Activated CD4-positive, alpha-beta T cell treated with anti-CD3 and anti-CD28 coated beads, Interleukin-10, Interleukin-2, amounts not matched to agents 100 ng/mL and 50 ng/mL, durations not matched to agents 16 hours and 8 hours (primary cell): ENCODE measurements around the gene TAF4B.
"Not testable (repeated sequence)": the region's sequence is repeated elsewhere in the genome, so short reads cannot be mapped to it uniquely, and the experiment has no call there.

Source experiments
- DNase-seq: peaks from one replicate; pipeline ENCODE4 v3.0.0-alpha.2; 2020

TAF4B gene, protein sequence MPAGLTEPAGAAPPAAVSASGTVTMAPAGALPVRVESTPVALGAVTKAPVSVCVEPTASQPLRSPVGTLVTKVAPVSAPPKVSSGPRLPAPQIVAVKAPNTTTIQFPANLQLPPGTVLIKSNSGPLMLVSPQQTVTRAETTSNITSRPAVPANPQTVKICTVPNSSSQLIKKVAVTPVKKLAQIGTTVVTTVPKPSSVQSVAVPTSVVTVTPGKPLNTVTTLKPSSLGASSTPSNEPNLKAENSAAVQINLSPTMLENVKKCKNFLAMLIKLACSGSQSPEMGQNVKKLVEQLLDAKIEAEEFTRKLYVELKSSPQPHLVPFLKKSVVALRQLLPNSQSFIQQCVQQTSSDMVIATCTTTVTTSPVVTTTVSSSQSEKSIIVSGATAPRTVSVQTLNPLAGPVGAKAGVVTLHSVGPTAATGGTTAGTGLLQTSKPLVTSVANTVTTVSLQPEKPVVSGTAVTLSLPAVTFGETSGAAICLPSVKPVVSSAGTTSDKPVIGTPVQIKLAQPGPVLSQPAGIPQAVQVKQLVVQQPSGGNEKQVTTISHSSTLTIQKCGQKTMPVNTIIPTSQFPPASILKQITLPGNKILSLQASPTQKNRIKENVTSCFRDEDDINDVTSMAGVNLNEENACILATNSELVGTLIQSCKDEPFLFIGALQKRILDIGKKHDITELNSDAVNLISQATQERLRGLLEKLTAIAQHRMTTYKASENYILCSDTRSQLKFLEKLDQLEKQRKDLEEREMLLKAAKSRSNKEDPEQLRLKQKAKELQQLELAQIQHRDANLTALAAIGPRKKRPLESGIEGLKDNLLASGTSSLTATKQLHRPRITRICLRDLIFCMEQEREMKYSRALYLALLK

DNA sequence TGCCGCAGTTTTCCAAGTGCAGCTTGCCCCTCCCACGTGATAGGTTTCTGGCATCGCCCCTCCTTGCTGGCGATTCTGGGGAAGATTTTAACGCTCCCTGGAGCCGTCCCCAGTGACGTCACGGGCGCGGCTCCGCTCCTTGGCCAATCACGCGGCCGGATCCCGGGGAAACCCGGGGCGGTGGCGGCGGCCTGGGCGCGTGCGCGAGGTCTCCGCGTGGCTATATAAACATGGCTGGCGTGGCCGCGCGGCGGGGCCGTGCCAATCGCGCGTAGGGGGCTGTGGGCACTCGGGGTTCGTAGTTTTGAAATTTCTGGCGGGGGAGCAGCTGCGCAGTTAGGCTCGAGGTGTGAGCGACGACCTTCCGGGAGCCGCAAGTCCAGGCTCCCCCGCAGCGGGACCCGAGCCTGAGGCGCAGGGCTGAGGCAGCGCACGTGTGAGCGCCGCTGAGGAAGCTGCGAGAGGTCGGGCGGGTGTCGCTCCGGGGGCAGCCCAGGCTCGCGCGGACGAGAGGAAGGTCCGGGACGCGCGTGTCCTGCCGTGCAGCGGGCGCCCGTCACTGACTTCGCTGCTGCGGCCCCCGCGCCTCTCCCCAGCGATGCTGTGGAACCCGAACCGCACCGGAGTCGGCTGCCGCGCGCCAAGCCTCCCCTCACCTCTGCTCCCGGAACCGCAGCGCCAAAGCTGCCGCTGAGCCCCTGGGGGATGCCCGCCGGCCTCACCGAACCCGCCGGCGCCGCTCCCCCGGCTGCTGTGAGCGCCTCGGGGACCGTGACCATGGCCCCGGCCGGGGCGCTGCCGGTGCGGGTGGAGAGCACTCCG lies at the start of gene TAF4B:
TSS of gene TAF4B (plus strand) at position 217 of the 822 bp plus-strand sequence. CDS start at position 706, 489 bp downstream.
- peak; percentile 97 for DNase-seq

DNA sequence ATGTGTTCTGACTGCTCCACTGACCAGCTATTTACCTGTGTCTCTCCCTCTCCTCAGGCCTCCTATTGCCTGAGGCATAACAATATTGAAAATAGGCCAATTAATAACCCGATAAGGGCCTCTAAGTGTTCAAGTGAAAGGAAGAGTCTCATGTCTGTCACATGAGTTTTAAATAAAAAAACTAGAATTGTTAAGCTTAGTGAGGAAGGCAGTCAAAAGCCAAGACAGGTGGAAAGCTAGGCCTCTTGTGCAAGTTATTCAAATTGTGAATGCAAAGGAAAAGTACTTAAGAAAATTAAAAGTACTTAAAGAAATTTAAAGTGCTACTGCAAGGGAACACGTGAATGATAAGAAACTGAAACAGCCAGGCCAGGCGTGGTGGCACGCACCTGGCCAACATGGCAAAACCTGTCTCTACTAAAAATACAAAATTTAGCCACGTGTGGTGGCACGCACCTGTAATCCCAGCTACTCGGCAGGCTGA lies 44.9 kb upstream of the TAF4B start:
- DNase-seq: no peak

DNA sequence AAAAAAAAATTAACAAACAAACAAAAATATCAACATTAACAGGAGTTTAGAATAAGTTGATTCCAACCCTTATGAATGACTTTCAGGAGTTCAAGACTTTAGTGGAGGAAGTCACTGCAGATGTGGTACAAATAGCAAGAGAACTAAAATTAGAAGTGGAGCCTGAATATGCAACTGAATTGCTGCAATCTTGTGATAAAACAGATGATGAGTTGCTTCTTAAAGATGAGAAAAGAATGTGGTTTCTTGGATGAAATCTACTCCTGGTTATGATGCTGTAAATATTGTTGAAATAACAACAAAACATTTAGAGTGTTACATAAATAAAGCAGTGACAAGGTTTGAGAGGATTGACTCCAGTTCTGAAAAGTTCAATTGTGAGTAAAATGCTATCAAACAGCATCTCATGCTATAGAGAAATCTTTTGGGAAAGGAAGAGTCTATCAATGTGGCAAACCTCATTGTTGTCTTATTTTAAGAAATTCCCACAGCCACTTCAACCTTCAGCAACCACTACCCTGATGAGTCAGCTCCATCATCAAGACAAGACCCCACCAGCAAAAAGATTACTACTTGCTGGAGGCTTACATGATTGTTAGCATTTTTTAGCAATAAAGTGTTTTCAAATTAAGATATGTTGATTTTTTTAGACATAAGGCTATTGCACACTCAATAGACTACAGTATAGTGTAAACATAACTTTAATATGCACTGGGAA lies 42.7 kb upstream of the TAF4B start:
- DNase-seq: no peak

DNA sequence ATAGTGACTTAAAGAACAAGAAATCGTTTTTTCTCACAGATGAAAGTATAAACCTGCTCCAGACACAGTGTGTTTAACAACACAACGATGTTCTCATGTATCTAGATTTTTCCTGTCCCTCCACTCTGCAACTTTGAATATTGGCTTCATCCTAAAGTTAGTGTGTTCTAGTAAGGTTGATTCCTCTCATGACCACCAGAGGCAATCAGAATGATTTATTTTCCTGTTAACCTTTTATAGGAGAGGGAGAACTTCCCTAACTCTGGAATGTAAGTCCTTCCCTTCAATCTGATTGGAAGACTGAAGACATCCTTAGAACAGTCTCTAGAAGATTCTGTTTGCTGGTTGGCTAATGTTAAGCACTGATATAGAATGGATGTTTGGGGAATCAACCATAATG lies 41.0 kb upstream of the TAF4B start:
- DNase-seq: no peak

DNA sequence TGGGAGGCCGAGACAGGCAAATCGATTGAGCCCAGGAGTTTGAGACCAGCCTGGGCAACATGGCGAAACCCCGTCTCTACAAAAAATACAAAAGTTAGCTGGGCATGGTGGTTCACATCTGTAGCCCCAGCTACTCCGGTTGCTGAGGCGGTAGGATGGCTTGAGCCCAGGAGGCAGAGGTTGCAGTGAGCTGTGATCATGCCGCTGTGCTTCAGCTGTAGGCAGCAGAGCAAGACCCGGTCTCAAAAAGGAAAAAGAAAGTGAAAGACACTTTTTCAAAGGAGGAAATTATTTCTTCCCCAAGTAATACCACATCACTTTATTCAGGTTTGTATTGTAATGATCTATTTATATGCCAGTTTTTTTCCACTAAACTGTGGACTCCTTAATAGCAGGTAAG lies 35.7 kb upstream of the TAF4B start:
- DNase-seq: peak; percentile 54

DNA sequence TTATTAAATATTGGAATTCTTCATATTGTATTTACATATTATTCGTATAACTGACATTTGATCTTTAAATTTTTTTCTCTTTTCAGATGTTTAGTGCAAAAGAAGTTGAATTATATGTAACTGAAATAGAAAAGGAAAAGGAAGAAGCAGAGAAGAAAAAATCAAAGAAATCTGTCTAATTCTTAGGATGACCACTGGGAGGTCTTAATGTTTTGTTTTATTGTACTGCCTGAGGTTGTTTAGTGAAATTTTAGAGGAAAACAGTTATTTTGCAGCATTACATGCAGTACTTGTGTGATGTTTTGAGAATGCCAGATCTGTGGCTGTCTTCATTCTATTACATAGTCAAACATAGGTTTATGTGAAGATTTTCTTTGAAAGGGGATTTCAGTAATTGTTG lies 34.0 kb upstream of the TAF4B start:
- DNase-seq: no peak

DNA sequence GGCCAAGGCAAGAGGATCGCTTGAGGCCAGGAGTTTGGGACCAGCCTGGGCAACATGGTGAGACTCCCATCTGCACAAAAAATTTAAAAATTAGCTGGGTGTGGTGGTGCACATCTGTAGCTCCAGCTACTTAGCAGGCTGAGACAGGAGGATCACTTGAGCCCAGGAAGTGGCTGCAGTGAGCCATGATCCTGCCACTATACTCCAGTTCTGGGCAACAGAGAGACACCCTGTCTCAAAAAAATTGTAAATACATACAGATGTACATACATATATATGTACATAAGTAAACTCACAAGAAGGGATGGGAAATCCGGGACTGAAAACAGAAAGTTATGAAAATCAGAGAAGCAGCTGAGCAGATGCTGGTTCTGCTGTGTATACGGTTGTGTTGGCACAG lies 29.6 kb upstream of the TAF4B start:
- no peak for DNase-seq

DNA sequence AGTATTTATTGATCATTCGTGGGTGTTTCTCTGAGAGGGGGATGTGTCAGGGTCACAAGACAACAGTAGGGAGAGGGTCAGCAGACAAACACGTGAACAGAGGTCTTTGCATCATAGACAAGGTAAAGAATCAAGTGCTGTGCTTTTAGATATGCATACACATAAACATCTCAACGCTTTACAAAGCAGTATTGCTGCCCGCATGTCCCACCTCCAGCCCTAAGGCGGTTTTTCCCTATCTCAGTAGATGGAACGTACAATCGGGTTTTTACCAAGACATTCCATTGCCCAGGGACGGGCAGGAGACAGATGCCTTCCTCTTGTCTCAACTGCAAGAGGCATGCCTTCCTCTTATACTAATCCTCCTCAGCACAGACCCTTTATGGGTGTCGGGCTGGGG lies 24.2 kb upstream of the TAF4B start:
- not testable (repeated sequence) for DNase-seq

DNA sequence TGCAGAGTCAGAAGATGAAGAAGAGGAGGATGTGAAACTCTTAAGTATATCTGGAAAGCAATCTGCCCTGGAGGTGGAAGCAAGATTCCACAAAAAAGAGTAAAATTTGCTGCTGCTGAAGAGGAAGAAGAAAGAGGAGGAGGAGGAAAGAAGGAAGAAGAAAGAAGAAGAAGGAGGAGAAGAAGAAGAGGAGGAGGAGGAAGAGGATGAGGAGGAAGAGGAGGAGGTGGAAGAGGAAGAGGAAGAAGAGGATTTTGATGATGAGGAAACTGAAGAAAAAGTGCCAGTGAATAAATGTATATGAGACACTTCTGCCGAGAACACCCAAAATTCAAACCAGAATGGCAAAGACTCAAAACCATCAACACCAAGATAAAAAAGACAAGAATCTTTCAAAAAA lies 20.9 kb upstream of the TAF4B start:
- no peak for DNase-seq

DNA sequence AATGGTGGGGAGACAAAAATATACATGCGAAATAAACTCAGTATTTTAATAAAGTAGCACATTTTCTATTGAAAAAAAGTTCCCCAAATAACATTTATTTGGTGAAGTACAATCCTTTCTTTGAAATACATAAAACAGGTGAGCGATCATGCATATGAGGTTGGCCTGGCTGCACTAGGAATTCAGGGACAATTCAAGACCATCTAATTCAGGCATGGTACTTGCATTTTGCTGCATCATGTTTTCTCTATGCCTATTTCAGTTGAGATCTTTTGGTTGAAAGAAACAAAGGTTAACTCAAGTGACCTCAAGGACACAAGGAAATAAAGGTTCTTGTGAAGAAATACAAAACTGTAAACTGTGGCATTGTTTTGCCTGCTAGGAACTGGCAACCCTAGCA lies 19.8 kb upstream of the TAF4B start:
- no peak for DNase-seq

DNA sequence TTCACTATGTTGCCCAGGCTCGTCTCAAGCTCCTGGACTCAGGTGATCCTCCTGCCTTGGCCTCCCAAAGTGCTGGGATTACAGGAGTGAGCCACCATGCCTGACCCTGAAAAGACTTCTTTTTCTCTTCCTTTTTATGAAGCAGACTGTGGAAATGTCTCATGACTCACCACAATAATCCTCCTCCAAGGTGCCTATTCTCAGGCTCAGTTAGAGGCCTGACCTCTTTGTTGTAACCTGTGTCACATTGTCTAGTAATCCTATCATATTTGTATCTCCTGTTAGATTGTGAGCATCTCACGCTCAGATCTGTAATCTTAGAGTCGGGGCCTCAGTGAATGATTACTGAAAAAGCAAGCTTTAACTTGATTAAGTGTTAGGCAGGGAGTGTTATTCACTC lies 18.3 kb upstream of the TAF4B start:
- DNase-seq: no peak

DNA sequence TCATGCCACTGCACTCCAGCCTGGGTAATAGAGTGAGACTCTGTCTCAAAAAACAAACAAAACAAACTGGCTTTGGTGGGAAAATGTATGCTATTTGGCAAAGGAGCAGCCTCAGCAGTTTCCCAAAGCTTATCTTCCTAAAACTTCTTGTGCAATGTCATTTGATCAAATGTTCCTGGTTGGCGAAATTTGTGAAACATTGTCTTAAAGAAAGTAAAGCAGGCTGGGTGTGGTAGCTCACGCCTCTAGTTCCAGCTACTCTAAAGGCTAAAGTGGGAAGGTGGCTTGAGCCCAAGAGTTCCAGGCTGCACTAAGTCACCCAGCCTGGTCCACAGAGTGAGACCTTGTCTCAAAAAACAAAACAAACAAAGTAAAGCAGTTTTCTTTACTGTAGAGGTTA lies 17.3 kb upstream of the TAF4B start:
- no peak for DNase-seq

DNA sequence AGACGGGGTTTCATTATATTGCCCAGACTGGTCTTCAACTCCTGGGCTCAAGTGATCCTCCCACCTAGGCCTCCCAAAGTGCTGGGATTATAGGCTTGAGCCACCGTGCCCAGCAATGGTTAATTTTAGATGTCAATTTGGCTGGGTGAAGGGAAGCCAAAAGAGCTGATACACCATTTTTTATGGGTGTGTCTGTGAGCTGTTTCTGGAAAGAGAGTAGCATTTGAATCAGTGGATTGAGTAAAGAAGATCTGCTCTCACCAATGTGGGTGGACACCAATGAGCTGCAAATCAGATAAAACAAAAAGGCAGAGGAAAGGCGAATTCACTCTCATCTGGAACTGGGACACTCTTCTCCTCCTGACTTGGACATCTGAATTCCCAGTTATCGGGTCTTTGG lies 16.1 kb upstream of the TAF4B start:
- DNase-seq: no peak

DNA sequence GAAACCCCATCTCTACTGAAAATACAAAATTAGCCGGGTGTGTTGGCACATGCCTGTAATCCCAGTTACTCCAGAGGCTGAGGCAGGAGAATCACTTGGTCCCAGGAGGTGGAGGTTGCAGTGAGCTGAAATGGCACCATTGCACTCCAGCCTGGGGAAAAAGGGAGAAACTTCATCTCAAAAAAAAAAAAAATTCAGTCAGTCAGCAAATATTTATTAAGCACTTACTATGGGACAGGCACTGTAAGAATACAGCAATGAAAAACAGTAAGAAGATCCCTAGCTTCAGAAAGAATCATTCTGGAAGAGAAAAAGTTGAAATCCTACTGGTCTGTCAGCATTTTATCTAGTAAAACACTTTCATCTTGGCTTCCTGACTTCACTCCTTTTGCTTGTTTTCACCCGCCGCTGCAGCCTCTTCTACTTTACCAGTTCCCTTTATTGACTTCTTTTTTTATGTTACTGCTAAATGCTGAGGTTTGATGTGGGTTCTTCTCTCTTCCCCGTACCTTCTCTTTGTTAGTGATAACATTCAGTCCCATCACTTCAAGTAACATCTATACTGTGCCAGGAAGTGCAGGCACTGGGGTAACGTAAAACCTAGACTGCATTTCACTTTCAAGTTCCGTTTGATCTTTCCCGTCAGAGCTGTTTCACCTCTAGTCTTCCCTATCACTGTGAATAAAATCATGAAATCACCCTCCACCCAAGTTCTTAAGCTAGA lies 10.8 kb upstream of the TAF4B start:
- DNase-seq: peak; percentile 87

DNA sequence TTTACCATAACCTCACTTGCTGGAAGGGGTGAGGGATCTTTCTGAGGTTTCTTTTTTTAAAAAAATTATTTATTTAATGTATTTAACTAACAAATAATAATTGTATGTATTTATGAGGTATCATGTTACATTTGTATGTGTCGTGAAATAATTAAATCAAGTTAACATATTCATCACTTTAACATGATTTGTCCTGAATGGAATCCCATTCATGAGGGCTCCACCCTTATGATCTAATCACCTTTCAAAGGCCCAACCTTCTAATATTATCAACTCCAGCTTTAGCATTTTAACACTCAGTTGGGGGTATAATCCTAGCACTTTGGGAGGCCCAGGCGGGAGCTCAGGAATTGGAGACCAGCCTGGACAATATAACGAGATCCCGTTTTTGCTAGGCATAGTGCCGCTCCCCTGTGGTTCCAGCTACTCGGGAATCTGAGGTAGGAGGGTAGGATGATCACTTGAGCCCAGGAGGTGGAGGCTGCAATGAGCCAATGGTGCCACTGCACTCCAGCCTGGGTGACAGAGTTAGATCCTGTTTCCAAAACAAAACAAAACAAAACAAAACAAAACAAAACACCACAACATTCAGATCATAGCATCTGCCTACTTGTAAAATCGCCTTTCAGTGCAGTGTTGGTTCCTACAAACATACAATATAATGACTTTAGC lies 1.1 kb upstream of the TAF4B start:
- DNase-seq: no peak

DNA sequence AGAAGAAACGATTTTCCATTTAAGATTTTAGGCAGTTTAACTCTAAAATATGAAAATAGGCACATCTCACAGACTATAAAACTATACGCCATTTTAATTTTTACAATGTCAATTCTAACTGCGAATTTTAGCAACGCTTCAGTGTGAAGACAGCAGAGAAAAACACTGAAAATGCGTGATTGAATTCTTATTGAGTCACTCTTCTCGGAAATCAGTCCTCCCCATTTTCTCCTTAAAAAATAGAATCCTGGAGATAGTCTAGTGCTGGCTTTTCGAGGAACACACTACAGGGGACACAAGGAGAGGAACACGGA lies 373 bp upstream of the TAF4B start:
- no peak for DNase-seq

DNA sequence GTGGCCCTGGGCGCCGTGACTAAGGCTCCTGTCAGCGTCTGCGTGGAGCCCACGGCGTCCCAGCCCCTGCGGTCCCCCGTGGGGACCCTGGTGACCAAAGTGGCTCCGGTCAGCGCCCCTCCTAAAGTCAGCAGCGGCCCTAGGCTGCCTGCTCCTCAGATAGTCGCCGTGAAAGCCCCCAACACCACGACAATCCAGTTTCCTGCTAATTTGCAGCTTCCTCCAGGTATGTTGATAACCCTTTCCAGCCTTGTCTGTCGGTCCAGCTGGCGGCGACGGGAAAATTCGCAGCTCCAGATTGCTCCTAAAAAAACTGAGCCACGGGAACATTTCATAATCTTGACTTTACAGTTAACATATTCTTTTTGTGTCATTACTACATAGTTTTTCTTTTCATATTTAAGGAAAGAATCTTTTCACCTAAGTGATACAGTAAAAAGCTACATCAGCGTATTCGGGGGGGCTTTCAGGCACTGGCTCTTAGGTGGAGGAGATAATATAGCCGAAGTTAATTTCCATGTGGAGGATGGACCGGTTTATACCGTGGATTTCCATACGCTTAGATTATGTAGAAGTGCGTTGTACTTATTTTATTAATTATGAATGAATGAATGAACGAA lies 916 bp downstream of the TAF4B start:
- DNase-seq: no peak

DNA sequence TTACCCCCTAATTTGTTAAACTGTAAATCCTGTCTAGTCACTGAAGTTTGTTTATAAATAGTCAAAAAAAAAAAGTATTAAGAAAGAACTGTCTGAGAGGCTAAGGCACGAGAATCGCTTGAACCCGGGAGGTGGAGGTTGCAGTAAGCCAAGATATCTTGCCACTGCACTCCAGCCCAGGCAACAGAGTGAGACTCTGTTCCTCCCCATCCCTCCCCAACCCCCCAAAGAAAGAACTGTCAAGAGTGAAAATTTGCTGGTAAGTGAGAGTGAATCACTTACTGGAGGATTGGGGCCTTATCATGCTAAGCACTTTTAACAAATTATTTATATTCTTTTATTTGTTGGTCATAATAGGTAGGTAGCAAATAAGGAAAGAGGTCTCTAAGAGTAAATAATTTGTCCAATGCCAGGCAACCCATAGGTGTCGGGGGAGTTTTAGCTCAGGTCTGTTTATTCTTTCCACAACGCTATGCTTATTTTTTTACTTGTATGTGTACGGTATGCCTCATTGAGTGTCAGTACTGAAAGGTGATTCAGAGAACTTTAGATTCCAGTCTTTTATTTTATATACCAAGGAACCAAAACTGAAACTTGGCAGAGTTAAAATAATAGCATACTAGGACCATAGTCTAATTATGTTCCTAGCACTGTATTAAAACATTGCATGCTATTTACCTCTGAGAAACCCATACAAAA lies 2.5 kb downstream of the TAF4B start:
- no peak for DNase-seq

DNA sequence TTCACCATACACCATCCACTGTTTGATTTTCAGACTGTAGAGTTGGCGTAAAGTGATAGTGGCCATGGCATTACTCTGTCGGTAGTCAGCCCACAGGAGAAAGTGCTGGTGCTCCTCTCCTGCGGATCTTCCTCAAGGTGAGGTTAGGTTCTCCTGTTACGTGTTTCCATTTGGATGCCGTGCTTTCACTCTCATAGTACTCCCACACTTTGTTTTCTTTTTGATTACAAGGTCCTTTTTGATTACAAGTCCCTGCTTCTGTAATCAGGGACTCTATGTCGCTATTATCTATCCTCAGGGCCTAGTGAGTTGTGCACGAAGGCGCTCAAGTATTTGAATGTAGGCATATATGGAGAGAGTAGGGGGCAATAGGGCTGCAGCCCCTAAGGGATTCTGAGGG lies 4.3 kb downstream of the TAF4B start:
- no peak for DNase-seq

DNA sequence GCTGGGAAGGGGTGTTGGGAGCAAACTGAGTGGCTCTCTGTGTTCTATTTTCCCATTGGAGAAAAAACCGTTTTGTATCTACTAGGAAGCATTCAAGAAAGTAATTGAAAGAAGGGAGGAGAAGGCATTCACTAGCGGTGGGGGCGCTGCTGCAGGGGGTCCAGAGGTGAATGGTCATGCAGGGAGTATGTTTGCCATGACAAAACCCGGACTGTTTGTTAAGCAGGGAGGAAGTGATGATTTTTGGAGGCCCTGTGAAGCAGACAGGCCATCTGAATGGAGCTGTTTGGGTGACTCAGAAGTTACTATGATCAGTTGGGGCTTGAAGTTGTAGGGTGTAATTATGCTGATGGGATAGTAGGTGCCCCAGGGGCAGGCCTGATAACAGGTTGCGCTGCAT lies 7.0 kb downstream of the TAF4B start:
- DNase-seq: no peak
